ENCODE results near the gene WRNIP1. TPM values are rescaled to one million over a fixed set of nuclear protein-coding genes. Genes with fewer than 3 reads are reported as not detected.
A peak's percentile ranks its signal among the peaks of the same experiment; 100 is the strongest.
"Not testable (repeated sequence)": the region's sequence is repeated elsewhere in the genome, so short reads cannot be mapped to it uniquely, and the experiment has no call there.

WRNIP1 gene
- total and polyA plus RNA-seq, 7 donors: 41.0 to 56.6 (median 47.3) TPM

GRCh38 chr6:2756687-2757224 is 8.4 kb upstream of the WRNIP1 start:
- WGBS, 2 donors: 74 to 84% methylated on average over 3 of the region's 3 CpGs
- TF ChIP-seq POLR2A (IDR thresholded peaks at IDR 0.05): no peak
- TF ChIP-seq, protein P1, sequence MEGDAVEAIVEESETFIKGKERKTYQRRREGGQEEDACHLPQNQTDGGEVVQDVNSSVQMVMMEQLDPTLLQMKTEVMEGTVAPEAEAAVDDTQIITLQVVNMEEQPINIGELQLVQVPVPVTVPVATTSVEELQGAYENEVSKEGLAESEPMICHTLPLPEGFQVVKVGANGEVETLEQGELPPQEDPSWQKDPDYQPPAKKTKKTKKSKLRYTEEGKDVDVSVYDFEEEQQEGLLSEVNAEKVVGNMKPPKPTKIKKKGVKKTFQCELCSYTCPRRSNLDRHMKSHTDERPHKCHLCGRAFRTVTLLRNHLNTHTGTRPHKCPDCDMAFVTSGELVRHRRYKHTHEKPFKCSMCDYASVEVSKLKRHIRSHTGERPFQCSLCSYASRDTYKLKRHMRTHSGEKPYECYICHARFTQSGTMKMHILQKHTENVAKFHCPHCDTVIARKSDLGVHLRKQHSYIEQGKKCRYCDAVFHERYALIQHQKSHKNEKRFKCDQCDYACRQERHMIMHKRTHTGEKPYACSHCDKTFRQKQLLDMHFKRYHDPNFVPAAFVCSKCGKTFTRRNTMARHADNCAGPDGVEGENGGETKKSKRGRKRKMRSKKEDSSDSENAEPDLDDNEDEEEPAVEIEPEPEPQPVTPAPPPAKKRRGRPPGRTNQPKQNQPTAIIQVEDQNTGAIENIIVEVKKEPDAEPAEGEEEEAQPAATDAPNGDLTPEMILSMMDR (IDR thresholded peaks at IDR 0.05): no peak
- TF ChIP-seq EP300 (IDR thresholded peaks at IDR 0.05): no peak
- no peak for TF ChIP-seq POLR2AphosphoS5 (IDR thresholded peaks at IDR 0.05)
- Histone ChIP-seq H3K36me3 (no peaks in the 10 kb centered on the region), H3K27me3 (no peaks in the 10 kb centered on the region), H3K4me1 (peaks cover 0 to 8% (median 6%) of the 10 kb centered on the region in 4 donors), H3K4me3 (no peak overlapping the region), H3K27ac (peak overlapping the region in 2 of 4 donors; percentile 1 to 53), H3K9me3 (no peaks in the 10 kb centered on the region)
- intact Hi-C loops (cut with DNase I): loop anchor here (10.0 kb wide), 1 partner anchor 122 kb away; no protein-coding TSS in a partner anchor
- no peak for DNase-seq

DNA sequence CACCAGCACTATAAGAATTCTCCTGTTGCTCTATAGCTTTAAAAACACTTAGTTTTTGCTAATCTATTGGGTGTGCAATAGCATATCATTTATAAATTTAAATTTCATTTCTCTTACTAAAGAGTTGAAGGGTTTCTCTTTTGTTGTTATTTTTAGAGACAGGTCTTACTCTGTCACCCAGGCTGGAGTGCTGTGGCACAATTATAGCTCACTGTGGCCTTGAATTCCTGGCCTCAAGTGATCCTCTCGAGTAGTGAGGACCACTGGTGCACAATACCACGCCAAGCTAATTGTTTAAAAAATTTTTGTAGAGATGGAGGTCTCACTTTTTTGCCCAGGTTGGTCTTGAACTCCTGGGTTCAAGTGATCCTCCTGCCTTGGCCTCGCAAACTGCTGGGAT is 6.2 kb upstream of the WRNIP1 start:
- no peak for TF ChIP-seq POLR2A (IDR thresholded peaks at IDR 0.05)
- TF ChIP-seq EP300 (IDR thresholded peaks at IDR 0.05): no peak
- TF ChIP-seq, protein P1 (IDR thresholded peaks at IDR 0.05): no peak
- TF ChIP-seq POLR2AphosphoS5 (IDR thresholded peaks at IDR 0.05): no peak
- Histone ChIP-seq H3K4me1 (peaks cover 0 to 9% (median 7%) of the 10 kb centered on the region in 4 donors), H3K36me3 (no peaks in the 10 kb centered on the region), H3K27ac (no peak overlapping the region), H3K4me3 (no peak overlapping the region), H3K9me3 (no peaks in the 10 kb centered on the region), H3K27me3 (no peaks in the 10 kb centered on the region)
- DNase-seq: no peak
- intact Hi-C loops (cut with DNase I): loop anchor here (10.0 kb wide), 1 partner anchor 124 kb away; no protein-coding TSS in a partner anchor
- 86 to 87% methylated on average over 3 of the region's 3 CpGs for WGBS, 2 donors

DNA sequence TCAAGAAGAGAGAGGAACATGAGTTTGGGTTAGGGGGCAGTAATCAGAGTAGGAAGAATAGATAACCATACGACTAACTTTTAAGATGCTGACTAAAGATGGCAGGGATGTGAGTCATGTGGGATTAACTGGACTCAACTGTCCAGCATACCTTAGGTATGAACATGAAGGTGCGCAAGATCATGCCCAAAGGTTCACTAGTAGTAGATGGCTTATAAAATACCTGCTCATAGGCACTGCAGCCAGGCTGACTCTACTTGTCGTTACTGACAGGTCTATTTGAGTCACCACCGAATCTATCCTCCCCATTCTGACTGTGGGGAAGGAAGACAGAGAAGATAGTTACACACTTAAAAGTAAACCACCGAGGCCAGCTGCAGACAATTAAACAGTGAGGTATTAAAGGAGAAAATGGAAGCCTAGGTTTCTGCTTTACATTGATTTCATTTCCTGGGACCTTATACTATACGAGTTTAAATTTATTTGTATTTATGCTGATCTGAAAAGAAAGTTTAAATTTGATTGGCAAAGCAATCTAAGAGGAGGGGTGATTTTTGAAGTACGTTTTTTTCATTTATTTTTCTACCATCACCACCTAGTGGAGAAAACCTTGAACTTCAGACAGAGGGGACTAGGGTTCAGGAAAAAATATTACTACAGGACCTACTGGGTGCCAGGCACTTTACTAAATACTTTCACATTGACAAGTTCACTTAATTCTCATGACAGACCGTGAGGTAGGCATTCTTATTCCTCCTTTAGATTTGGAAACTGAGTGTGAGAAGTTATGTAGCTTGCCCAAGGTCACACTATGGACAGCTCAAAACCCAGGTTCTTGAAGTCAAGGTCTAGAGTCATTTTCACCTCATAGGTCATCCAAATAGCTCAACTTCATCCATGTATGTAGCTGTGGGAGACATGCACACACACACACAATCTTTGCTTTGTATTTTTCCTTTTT is 4.0 kb upstream of the WRNIP1 start:
- H3K27ac ChIP-seq: no peak overlapping the region
- no peaks in the 10 kb centered on the region for H3K27me3 ChIP-seq
- no peak for TF ChIP-seq POLR2AphosphoS5 (IDR thresholded peaks at IDR 0.05)
- TF ChIP-seq EP300 (IDR thresholded peaks at IDR 0.05): no peak
- TF ChIP-seq, protein P1 (IDR thresholded peaks at IDR 0.05): no peak
- TF ChIP-seq POLR2A (IDR thresholded peaks at IDR 0.05): no peak
- H3K4me1 ChIP-seq: peaks cover 0 to 15% (median 10%) of the 10 kb centered on the region in 4 donors
- WGBS, 2 donors: 79 to 84% methylated on average over 8 of the region's 8 CpGs
- no peak for DNase-seq
- intact Hi-C loops (cut with DNase I): loop anchor here (10.0 kb wide), 1 partner anchor 1264 kb away; a partner anchor contains a TSS
- H3K36me3 ChIP-seq: no peaks in the 10 kb centered on the region
- no peaks in the 10 kb centered on the region for H3K9me3 ChIP-seq
- no peak overlapping the region for H3K4me3 ChIP-seq

GRCh38 chr6:2762868-2763267 is 2.3 kb upstream of the WRNIP1 start:
- DNase-seq, H3K27me3 ChIP-seq, H3K27ac ChIP-seq, H3K36me3 ChIP-seq, H3K4me3 ChIP-seq, H3K9me3 ChIP-seq: not testable (repeated sequence)
- intact Hi-C loops (cut with DNase I): loop anchor here (10.0 kb wide), 1 partner anchor 1262 kb away; a partner anchor contains a TSS
- peaks cover 0 to 24% (median 16%) of the 10 kb centered on the region in 4 donors for H3K4me1 ChIP-seq
- WGBS, 2 donors: 96 to 98% methylated on average over 4 of the region's 4 CpGs

GRCh38 chr6:2763345-2763841 is 1.8 kb upstream of the WRNIP1 start:
- Histone ChIP-seq H3K4me1 (peaks cover 0 to 29% (median 21%) of the 10 kb centered on the region in 4 donors), H3K27ac (no peak overlapping the region), H3K4me3 (no peak overlapping the region), H3K27me3 (no peaks in the 10 kb centered on the region), H3K36me3 (no peaks in the 10 kb centered on the region), H3K9me3 (no peaks in the 10 kb centered on the region)
- intact Hi-C loops (cut with DNase I): loop anchor here (10.0 kb wide), 1 partner anchor 1261 kb away; a partner anchor contains a TSS
- WGBS, 2 donors: 96 to 97% methylated on average over 36 of the region's 36 CpGs
- TF ChIP-seq, protein P1 (IDR thresholded peaks at IDR 0.05): no peak
- TF ChIP-seq POLR2A (IDR thresholded peaks at IDR 0.05) (no peak), EP300 (IDR thresholded peaks at IDR 0.05) (no peak), POLR2AphosphoS5 (IDR thresholded peaks at IDR 0.05) (no peak)
- DNase-seq: peak; percentile 69

Measured in sigmoid colon (tissue), 7 donors.